GM10847 (cell line): Measurements from ENCODE around the gene HDAC6.

ENCODE experiments used
- POLR2A ChIP-seq: IDR thresholded peaks from 2 replicates; pipeline ENCODE4 v1.6.1; 2011; ENCODE audit not compliant: insufficient read length; ENCODE audit errors: extremely low read depth

HDAC6 gene

GRCh38 chrX:48785540-48786214 is 16.2 kb upstream of the HDAC6 start:
- TF ChIP-seq POLR2A, result no peak

- TF ChIP-seq POLR2A, result no peak
Measured at GRCh38 chrX:48786341-48786800, 15.5 kb upstream of the HDAC6 start, which contains the start of gene GATA1. Gene GATA1 (plus strand): TSS chrX:48786590. CDS start chrX:48791110, 4,520 bp downstream.

GRCh38 chrX:48786825-48787504 is 14.9 kb upstream of the HDAC6 start:
- TF ChIP-seq POLR2A, result no peak

- no peak for TF ChIP-seq POLR2A
Measured at GRCh38 chrX:48787505-48788443, 14.1 kb upstream of the HDAC6 start.

GRCh38 chrX:48789366-48790220 is 12.3 kb upstream of the HDAC6 start:
- TF ChIP-seq POLR2A, result no peak

GRCh38 chrX:48790477-48790876 is 11.4 kb upstream of the HDAC6 start:
- no peak for TF ChIP-seq POLR2A

- TF ChIP-seq POLR2A, result no peak
Measured at GRCh38 chrX:48791063-48791820, 10.6 kb upstream of the HDAC6 start.

- TF ChIP-seq POLR2A, result no peak
Measured at GRCh38 chrX:48792219-48792618, 9.6 kb upstream of the HDAC6 start.

- TF ChIP-seq POLR2A, result no peak
Measured at GRCh38 chrX:48793935-48794334, 7.9 kb upstream of the HDAC6 start.

GRCh38 chrX:48794340-48794910 is 7.4 kb upstream of the HDAC6 start:
- TF ChIP-seq POLR2A, result no peak

GRCh38 chrX:48794911-48795515 is 6.9 kb upstream of the HDAC6 start:
- no peak for TF ChIP-seq POLR2A

- TF ChIP-seq POLR2A, result no peak
Measured at GRCh38 chrX:48798318-48798717, 3.5 kb upstream of the HDAC6 start.
